HepG2 (cell line): ENCODE measurements around the gene GRAMD1A. TPM values are rescaled to one million over a fixed set of nuclear protein-coding genes. Genes with fewer than 3 reads are reported as not detected.

Experiments used
- HIVEP1 ChIP-seq: sonication (generic); formaldehyde crosslinking; IDR thresholded peaks from 2 replicates; pipeline ENCODE4 v1.4.0; 2020; ENCODE audit warnings: mild to moderate bottlenecking, missing genetic modification reagents
- HOXA5 ChIP-seq: sonication (generic); formaldehyde crosslinking; IDR thresholded peaks from 2 replicates; pipeline ENCODE4 v1.4.0; 2020; ENCODE audit warnings: missing genetic modification reagents
- MTERF4 ChIP-seq: sonication (generic); formaldehyde crosslinking; IDR thresholded peaks from 2 replicates; pipeline ENCODE4 v1.8.0; 2023; ENCODE audit warnings: mild to moderate bottlenecking, missing genetic modification reagents
- PATZ1 ChIP-seq: sonication (generic); formaldehyde crosslinking; IDR thresholded peaks from 2 replicates; pipeline ENCODE4 v1.4.0; 2020; ENCODE audit warnings: missing genetic modification reagents
- RELA ChIP-seq: sonication (generic); formaldehyde crosslinking; IDR thresholded peaks from 2 replicates; pipeline ENCODE4 v1.4.0; 2020; ENCODE audit warnings: missing genetic modification reagents
- SNAPC2 ChIP-seq: sonication (generic); formaldehyde crosslinking; IDR thresholded peaks from 2 replicates; pipeline ENCODE4 v1.8.1; 2022; ENCODE audit warnings: mild to moderate bottlenecking, missing genetic modification reagents
- ZBTB4 ChIP-seq: sonication (generic); formaldehyde crosslinking; IDR thresholded peaks from 2 replicates; pipeline ENCODE4 v1.4.0; 2020; ENCODE audit warnings: missing genetic modification reagents, mild to moderate bottlenecking, borderline replicate concordance
- ZMYM3 ChIP-seq: sonication (generic); formaldehyde crosslinking; IDR thresholded peaks from 2 replicates; pipeline ENCODE4 v1.5.1; 2020; ENCODE audit warnings: mild to moderate bottlenecking, missing genetic modification reagents
- ZNF609 ChIP-seq: sonication (generic); formaldehyde crosslinking; IDR thresholded peaks from 2 replicates; pipeline ENCODE4 v1.4.0; 2020; ENCODE audit warnings: mild to moderate bottlenecking, missing genetic modification reagents, borderline replicate concordance
- polyA plus RNA-seq, 8 experiments: library from polyadenylated mRNA; depleted of rRNA in 3 of 8; stranded (reverse) in 7 of 8; unstranded in 1 of 8; fragments of >200 nt; fragmentation: Illumina TruSeq in 4 of 8; extraction: Trizol in 4 of 8; gene quantifications; 2 replicates each; pipeline versions ENCODE4 v1.2.1 to v1.2.3, GENCODE V29; 2011 to 2016; ENCODE audit warnings: low read depth in 4 of 8, missing spikeins in 1 of 8, mixed read lengths in 1 of 8; ENCODE audit not compliant: insufficient read depth in 1 of 8
- total RNA-seq, 5 experiments: library from RNA; depleted of rRNA; stranded (reverse); fragments of >200 nt; fragmentation: Illumina TruSeq; extraction: Trizol; gene quantifications; 2 replicates each; pipeline ENCODE4 v1.2.3, GENCODE V29; 2016; ENCODE audit warnings: low read depth in 1 of 5
- TF ChIP-seq, protein P1 (sequence below): sonication (generic); formaldehyde crosslinking; IDR thresholded peaks from 2 replicates; pipeline ENCODE4 v1.4.0; 2020; ENCODE audit warnings: missing genetic modification reagents, borderline replicate concordance

GRAMD1A gene
- total and polyA plus RNA-seq, 2 of the 13 experiments (the other 11 are each of a cell fraction or from before 2014, with no cell fraction given): 14.7 to 181 TPM

DNA sequence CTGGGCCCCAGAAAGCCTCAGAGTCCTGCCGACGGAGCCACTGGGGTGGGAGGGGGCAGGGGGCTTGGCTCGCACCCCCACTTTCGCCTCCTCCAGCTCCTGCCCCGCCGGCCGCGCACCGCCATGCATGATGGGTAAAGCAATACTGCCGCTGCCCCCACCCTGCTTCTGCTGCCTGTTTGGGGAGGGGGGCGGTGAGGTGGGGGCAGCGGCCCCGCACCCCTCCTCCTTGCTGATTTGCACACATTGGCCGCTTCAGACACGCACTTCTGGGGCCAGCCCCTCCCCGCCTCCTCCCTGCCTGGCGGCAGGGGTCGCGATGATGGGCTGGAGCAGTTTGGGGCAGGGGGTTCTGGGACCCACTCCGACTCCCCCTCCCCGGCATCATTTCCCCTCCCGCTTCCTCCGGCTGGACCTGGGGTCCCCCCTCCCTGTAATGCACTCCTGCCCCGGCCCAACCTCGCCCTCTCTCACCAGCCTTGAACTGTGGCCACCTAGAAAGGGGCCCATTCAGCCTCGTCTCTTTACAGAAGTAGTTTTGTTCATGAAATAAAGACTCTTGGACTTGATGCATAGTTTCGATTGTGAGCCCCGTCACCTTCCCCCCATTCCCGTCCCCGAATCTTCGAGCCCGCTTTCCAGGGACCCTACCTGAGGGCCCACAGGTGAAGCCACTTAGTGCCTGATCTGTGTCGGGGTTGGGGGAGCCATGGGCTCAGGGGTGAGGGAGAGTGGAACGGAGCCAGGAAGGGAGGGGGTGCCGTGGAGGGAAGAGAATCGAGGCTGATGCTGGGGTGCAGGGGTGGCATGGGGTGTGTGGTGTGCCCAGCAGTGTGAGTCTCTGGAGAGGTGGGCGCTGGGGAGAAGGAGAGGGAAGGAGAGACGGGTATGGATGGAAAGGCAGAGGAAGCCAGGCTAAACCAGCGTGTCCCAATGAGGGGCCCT, 40.0 kb downstream of the GRAMD1A start (continued):
- TF ChIP-seq ZNF609 (CRISPR knock-in tag): 0 out of 2 replicates have a peak, but pooled peaks have one; percentile 13
- 0 out of 2 replicates have a peak, but pooled peaks have one; percentile 27 for TF ChIP-seq MTERF4
- no peak for TF ChIP-seq ZBTB4
- TF ChIP-seq, protein P1, sequence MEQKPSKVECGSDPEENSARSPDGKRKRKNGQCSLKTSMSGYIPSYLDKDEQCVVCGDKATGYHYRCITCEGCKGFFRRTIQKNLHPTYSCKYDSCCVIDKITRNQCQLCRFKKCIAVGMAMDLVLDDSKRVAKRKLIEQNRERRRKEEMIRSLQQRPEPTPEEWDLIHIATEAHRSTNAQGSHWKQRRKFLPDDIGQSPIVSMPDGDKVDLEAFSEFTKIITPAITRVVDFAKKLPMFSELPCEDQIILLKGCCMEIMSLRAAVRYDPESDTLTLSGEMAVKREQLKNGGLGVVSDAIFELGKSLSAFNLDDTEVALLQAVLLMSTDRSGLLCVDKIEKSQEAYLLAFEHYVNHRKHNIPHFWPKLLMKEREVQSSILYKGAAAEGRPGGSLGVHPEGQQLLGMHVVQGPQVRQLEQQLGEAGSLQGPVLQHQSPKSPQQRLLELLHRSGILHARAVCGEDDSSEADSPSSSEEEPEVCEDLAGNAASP: peak; percentile 73; the same call in 1 of the 2 replicates
- no peak for TF ChIP-seq RELA (CRISPR knock-in tag)
- TF ChIP-seq ZMYM3 (CRISPR knock-in tag): 0 out of 2 replicates have a peak, but pooled peaks have one; percentile 41
- TF ChIP-seq HOXA5: no peak
- peak; percentile 93 for TF ChIP-seq PATZ1 (CRISPR knock-in tag)
- TF ChIP-seq HIVEP1 (CRISPR knock-in tag): no peak
- no peak; the same call in 1 of the 2 replicates for TF ChIP-seq SNAPC2 (CRISPR knock-in tag)
